ENCODE data around the gene RAB14.
"Not testable (repeated sequence)": the region's sequence is repeated elsewhere in the genome, so short reads cannot be mapped to it uniquely, and the experiment has no call there.

Gene RAB14

DNA sequence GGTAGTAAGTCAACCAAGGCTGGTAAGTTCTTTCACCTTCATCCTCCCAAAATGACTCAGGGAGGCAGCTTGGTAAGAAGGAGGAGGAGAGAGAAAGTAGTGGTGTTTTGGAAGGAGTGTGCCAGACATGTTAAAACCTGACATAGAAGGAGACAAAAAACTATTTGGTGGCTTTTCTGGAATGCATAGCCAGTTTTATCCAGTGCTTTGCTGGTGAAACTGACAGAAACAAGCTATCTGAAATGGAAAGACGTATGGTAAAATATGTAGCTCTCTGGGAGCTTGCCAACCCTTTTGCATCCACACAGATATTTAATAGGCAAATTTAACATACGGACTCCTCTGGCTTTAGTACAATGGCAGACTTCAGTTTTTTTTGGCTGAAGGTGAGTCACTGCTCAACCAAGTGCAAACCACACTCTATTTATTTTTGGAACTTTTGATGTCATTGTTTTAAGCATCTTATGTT, 45.4 kb downstream of the RAB14 start:
- no peak for DNase-seq (ENCODE audit: low spot score)

DNA sequence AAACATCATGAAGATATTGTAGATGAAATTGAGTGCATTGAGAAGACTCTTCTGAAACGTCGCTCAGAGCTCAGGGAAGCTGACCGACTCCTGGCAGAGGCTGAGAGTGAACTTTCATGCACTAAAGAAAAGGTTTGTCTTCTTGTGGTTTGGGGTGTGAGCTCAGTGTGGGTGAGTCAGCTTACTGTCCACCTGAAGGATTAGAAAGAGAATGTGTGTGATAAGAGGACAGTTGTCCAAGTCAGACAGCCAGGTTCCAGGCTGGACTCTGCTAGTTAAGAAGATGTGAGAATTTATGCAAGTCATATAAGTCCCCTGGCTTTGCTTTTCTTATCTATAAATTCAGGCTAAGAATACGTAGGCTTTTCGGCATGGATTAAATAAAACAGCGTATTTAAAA, 46.9 kb downstream of the RAB14 start:
- no peak for DNase-seq (ENCODE audit: low spot score)

GRCh38 chr9:121153642-121154041, 48.0 kb downstream of the RAB14 start:
- DNase-seq (ENCODE audit: low spot score), result no peak

GRCh38 chr9:121150188-121150587, 51.5 kb downstream of the RAB14 start:
- no peak for DNase-seq (ENCODE audit: low spot score)

GRCh38 chr9:121144482-121144881, 57.2 kb downstream of the RAB14 start:
- DNase-seq (ENCODE audit: low spot score), result no peak

DNA sequence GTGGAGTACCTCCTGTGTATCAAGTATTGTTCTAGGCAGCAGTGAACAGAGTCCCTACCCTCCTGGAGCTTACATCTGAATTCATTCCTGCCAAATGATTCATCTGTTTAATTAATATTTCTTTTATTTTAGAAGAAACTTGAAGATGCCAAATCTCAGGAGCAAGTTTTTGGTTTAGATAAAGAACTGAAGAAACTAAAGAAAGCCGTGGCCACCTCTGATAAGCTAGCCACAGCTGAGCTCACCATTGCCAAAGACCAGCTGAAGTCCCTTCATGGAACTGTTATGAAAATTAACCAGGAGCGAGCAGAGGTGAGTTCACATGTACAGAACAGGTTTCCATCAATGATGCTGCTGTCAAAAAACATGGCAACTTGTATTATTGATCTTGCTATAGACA, 57.9 kb downstream of the RAB14 start:
- DNase-seq (ENCODE audit: low spot score), result no peak

DNA sequence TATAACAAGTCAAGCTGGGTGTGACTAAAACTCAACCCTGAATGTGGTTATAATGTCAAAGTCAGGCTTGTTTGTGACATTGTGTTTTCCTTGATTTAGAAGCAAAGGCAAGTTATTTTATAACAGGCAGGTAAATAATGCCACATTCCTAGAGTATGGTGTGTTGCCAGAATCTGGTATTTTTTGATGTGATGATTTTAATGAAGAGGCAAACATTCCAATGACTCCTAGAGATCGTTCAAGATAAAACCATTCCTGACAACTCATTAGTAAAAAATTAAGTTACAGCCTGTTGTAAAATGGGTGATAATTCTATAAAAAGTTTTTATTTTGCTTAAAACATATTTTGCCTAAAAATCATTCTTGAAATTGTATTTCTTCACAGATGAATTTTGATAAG, 60.0 kb downstream of the RAB14 start:
- DNase-seq (ENCODE audit: low spot score), result no peak

DNA sequence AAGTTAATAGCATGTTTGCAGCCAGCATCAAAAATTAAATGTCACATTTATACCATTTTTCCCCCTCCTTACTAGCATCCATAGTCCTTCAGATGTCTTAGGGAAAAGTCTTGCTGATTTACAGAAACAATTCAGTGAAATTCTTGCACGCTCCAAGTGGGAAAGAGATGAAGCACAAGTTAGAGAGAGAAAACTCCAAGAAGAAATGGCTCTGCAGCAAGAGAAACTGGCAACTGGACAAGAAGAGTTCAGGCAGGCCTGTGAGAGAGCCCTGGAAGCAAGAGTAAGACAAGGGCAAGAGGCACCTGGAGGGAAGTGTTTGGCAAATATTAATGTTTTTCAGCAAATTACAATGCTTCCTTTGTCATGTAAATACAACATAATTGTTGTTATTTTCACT, 60.4 kb downstream of the RAB14 start:
- DNase-seq (ENCODE audit: low spot score), result no peak

GRCh38 chr9:121140162-121140561, 61.5 kb downstream of the RAB14 start:
- DNase-seq (ENCODE audit: low spot score), result no peak

- no peak for DNase-seq (ENCODE audit: low spot score)
Measured at GRCh38 chr9:121138973-121139372, 62.7 kb downstream of the RAB14 start.

DNA sequence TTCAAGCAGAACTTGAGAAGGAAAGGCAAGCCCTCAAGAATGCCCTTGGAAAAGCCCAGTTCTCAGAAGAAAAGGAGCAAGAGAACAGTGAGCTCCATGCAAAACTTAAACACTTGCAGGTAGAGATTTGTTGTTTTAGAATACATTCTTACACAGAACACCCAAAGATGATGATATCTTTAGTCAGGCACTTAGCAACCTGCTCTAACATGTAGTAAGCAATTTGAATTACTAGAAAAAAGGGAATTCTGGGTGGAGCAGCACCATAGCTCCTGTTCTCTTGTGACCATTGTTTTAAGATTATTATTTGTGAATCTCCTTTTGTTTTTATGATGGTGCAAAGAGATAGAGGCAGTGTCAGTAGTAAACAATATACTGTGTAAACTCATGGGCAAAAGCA, 63.1 kb downstream of the RAB14 start:
- no peak for DNase-seq (ENCODE audit: low spot score)

DNA sequence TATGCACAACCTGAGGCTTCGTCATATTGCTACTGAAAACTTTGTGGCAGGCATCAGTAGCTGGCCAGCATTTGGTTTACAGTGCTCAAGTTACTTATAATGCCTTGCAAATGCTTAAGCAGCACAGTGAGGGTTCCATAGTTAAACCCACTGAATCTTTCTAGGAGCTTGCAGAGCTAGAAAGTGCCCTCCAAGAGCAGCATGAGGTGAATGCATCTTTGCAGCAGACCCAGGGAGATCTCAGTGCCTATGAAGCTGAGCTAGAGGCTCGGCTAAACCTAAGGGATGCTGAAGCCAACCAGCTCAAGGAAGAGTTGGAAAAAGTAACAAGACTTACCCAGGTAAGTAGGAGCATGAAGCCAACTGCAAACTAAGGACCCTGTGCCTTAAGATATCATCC, 66.0 kb downstream of the RAB14 start:
- no peak for DNase-seq (ENCODE audit: low spot score)

DNA sequence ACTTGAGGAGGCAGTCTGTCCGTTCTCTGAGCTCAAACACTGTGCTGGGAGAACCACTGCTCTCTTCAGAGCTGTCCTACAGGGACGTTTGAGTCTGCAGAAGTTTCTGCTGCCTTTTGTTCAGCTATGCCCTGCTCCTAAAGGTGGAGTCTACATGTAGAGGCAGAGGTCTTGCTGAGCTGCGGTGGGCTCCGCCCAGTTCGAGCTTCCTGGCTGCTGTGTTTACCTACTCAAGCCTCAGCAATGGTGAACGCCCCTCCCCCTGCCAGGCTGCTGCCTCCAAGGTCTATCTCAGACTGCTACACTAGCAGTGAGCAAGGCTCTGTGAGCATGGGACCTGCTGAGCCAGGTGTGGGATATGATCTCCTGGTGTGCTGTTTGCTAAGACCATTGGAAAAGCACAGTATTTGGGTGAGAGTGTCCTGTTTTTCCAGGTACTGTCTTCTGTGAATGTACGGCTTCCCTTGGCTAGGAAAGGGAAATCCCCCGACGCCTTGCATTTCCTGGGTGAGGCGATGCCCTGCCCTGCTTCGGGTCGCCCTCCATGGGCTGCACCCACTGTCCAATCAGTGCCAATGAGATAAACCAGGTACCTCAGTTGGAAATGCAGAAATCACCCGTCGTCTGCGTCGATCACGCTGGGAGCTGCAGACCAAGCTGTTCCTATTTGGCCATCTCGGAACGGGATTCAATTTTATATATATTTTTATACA, 68.4 kb downstream of the RAB14 start:
- no peak for DNase-seq (ENCODE audit: low spot score)

- DNase-seq (ENCODE audit: low spot score), result not testable (repeated sequence)
Measured at GRCh38 chr9:121129384-121129783, 72.3 kb downstream of the RAB14 start.

All from HuH-7 (cell line).